Measurements from ENCODE around the gene DIAPH3.

The DIAPH3 gene

GRCh38 chr13:59801107-59801880, 362.4 kb downstream of the DIAPH3 start:
- Histone ChIP-seq H3K36me3 (ENCODE audit: control insufficient read depth, low read length) (no peaks in the 10 kb centered on the region), H3K27me3 (ENCODE audit: control insufficient read depth, low read length) (no peaks in the 10 kb centered on the region), H3K4me1 (ENCODE audit: control insufficient read depth, low read length) (no peaks in the 10 kb centered on the region), H3K9me3 (ENCODE audit: control insufficient read depth, insufficient read depth, low read length) (no peaks in the 10 kb centered on the region), H3K4me3 (ENCODE audit: low read length) (no peak overlapping the region), H3K79me2 (ENCODE audit: control insufficient read depth, low read length) (no peaks in the 10 kb centered on the region), H3K9me2 (replicated peaks; ENCODE audit: control insufficient read depth, low read length) (no peaks in the 10 kb centered on the region), H4K20me1 (ENCODE audit: control insufficient read depth, insufficient read depth, low read depth, low read length) (no peaks in the 10 kb centered on the region), H3F3A (ENCODE audit: control insufficient read depth, insufficient read depth) (no peaks in the 10 kb centered on the region), H3K4me2 (ENCODE audit: low read length) (no peak overlapping the region), H3K27ac (ENCODE audit: low read depth, low read length) (no peak overlapping the region)
- TF ChIP-seq CTCF (IDR thresholded peaks at IDR 0.05; ENCODE audit: low read depth, low read length, poor library complexity, severe bottlenecking) (no peak), EZH2phosphoT487 (IDR thresholded peaks at IDR 0.05; ENCODE audit: borderline replicate concordance, low read length) (no peak)

GRCh38 chr13:59793107-59793506, 370.6 kb downstream of the DIAPH3 start:
- H3K27ac ChIP-seq (ENCODE audit: low read depth, low read length) = no peak overlapping the region
- H3K4me2 ChIP-seq (ENCODE audit: low read length) = no peak overlapping the region

GRCh38 chr13:59790626-59791025, 373.1 kb downstream of the DIAPH3 start:
- Histone ChIP-seq H3K9me3 (ENCODE audit: control insufficient read depth, insufficient read depth, low read length) (no peaks in the 10 kb centered on the region), H3K79me2 (ENCODE audit: control insufficient read depth, low read length) (no peaks in the 10 kb centered on the region), H3K4me3 (ENCODE audit: low read length) (no peak overlapping the region), H3K27me3 (ENCODE audit: control insufficient read depth, low read length) (no peaks in the 10 kb centered on the region), H3K4me1 (ENCODE audit: control insufficient read depth, low read length) (no peaks in the 10 kb centered on the region), H3K9me2 (replicated peaks; ENCODE audit: control insufficient read depth, low read length) (no peaks in the 10 kb centered on the region), H3K27ac (ENCODE audit: low read depth, low read length) (no peak overlapping the region), H3F3A (ENCODE audit: control insufficient read depth, insufficient read depth) (no peaks in the 10 kb centered on the region), H4K20me1 (ENCODE audit: control insufficient read depth, insufficient read depth, low read depth, low read length) (no peaks in the 10 kb centered on the region), H3K4me2 (ENCODE audit: low read length) (no peak overlapping the region), H3K36me3 (ENCODE audit: control insufficient read depth, low read length) (no peaks in the 10 kb centered on the region)
- TF ChIP-seq EZH2phosphoT487 (IDR thresholded peaks at IDR 0.05; ENCODE audit: borderline replicate concordance, low read length) = no peak
- TF ChIP-seq CTCF (IDR thresholded peaks at IDR 0.05; ENCODE audit: low read depth, low read length, poor library complexity, severe bottlenecking) = no peak

More at GRCh38 chr13:59793107-59793506, 370.6 kb downstream of the DIAPH3 start:
- Histone ChIP-seq H3K9me3 (ENCODE audit: control insufficient read depth, insufficient read depth, low read length) (no peaks in the 10 kb centered on the region), H3K27me3 (ENCODE audit: control insufficient read depth, low read length) (no peaks in the 10 kb centered on the region), H3K4me3 (ENCODE audit: low read length) (no peak overlapping the region), H3K79me2 (ENCODE audit: control insufficient read depth, low read length) (no peaks in the 10 kb centered on the region), H3K4me1 (ENCODE audit: control insufficient read depth, low read length) (no peaks in the 10 kb centered on the region), H4K20me1 (ENCODE audit: control insufficient read depth, insufficient read depth, low read depth, low read length) (no peaks in the 10 kb centered on the region), H3K36me3 (ENCODE audit: control insufficient read depth, low read length) (no peaks in the 10 kb centered on the region), H3F3A (ENCODE audit: control insufficient read depth, insufficient read depth) (no peaks in the 10 kb centered on the region), H3K9me2 (replicated peaks; ENCODE audit: control insufficient read depth, low read length) (no peaks in the 10 kb centered on the region)
- no peak for TF ChIP-seq CTCF (IDR thresholded peaks at IDR 0.05; ENCODE audit: low read depth, low read length, poor library complexity, severe bottlenecking)
- no peak for TF ChIP-seq EZH2phosphoT487 (IDR thresholded peaks at IDR 0.05; ENCODE audit: borderline replicate concordance, low read length)

Measured in DOHH2 (cell line).